Keratinocyte (primary cell): ENCODE measurements around the gene SIN3A. TPM values are rescaled to one million over a fixed set of nuclear protein-coding genes. Genes with fewer than 3 reads are reported as not detected.

ENCODE experiments used
- DNase-seq: peaks from one replicate; pipeline ENCODE4 v3.0.0-alpha.2; 2011; ENCODE audit warnings: low read depth, missing footprints, low spot score
- FAIRE-seq: peaks from 2 replicates; lab custom pipeline; 2011; peaks lifted over from hg19 to GRCh38; lab: Jason Lieb, UNC
- H2AFZ ChIP-seq: 2 replicates; pipeline ENCODE4 v1.6.0; 2012; ENCODE audit warnings: low read length, control low read depth, inconsistent platforms; ENCODE audit not compliant: control insufficient read depth
- H3K27ac ChIP-seq: 2 replicates; pipeline ENCODE4 v1.5.1; 2011; ENCODE audit warnings: low read length; ENCODE audit not compliant: control insufficient read depth, insufficient read depth
- H3K27me3 ChIP-seq: 3 replicates; pipeline ENCODE4 v1.6.0; 2011; ENCODE audit warnings: low read length; ENCODE audit not compliant: control insufficient read depth, insufficient read depth; ENCODE audit errors: extremely low read depth
- H3K36me3 ChIP-seq, 2 experiments: 2 replicates in 1 of 2; 3 replicates in 1 of 2; pipeline ENCODE4 v1.5.1; 2011; ENCODE audit warnings: low read length in 2 of 2, mild to moderate bottlenecking in 1 of 2; ENCODE audit not compliant: control insufficient read depth in 2 of 2, insufficient read depth in 2 of 2; ENCODE audit errors: extremely low read depth in 1 of 2
- H3K4me1 ChIP-seq: 3 replicates; pipeline ENCODE4 v1.5.1; 2011; ENCODE audit warnings: low read length; ENCODE audit not compliant: control insufficient read depth, insufficient read depth; ENCODE audit errors: extremely low read depth
- H3K4me2 ChIP-seq: 3 replicates; pipeline ENCODE4 v1.6.0; 2011; ENCODE audit warnings: low read depth, low read length; ENCODE audit not compliant: control insufficient read depth, insufficient read depth; ENCODE audit errors: extremely low read depth
- H3K4me3 ChIP-seq, 3 experiments: fragments of 200-600 bp in 1 of 3; sonication (generic) in 1 of 3; 2 replicates in 2 of 3; 3 replicates in 1 of 3; pipeline ENCODE4 v1.5.1; 2011 to 2016; ENCODE audit warnings: low read length in 3 of 3, mild to moderate bottlenecking in 3 of 3, control low read depth in 2 of 3, inconsistent platforms in 1 of 3, low read depth in 1 of 3, mixed read lengths in 1 of 3, mixed run types in 1 of 3, moderate library complexity in 1 of 3; ENCODE audit not compliant: control insufficient read depth in 2 of 3, insufficient read depth in 2 of 3; ENCODE audit errors: extremely low read depth in 1 of 3
- H3K79me2 ChIP-seq: 2 replicates; pipeline ENCODE4 v1.6.0; 2012; ENCODE audit warnings: low read length; ENCODE audit not compliant: control insufficient read depth, insufficient read depth
- H3K9ac ChIP-seq: 3 replicates; pipeline ENCODE4 v1.6.0; 2011; ENCODE audit warnings: low read length; ENCODE audit not compliant: control insufficient read depth, insufficient read depth; ENCODE audit errors: extremely low read depth
- H3K9me1 ChIP-seq: 3 replicates; pipeline ENCODE4 v1.6.0; 2011; ENCODE audit warnings: low read length; ENCODE audit not compliant: control insufficient read depth, insufficient read depth; ENCODE audit errors: extremely low read depth
- H3K9me3 ChIP-seq: 2 replicates; pipeline ENCODE4 v1.5.1; 2012; ENCODE audit warnings: low read depth, low read length; ENCODE audit not compliant: control insufficient read depth
- H4K20me1 ChIP-seq: 3 replicates; pipeline ENCODE4 v1.6.0; 2011; ENCODE audit warnings: low read length; ENCODE audit not compliant: control insufficient read depth, insufficient read depth; ENCODE audit errors: extremely low read depth
- EZH2 ChIP-seq: IDR thresholded peaks from one replicate; pipeline ENCODE4 v1.6.1; 2012; ENCODE audit warnings: inconsistent platforms, mild to moderate bottlenecking, low read length, moderate library complexity
- dilution Hi-C: fragments of 300-500 bp; cut with MboI; formaldehyde crosslinking; loops from one replicate; pipeline ENCODE4 v1.7.0; 2020; ENCODE audit warnings: low sequenced_read_pairs; ENCODE audit not compliant: extremely low pct_ligation_motif_present
- polyA plus RNA-seq, 5 experiments: library from polyadenylated mRNA; depleted of rRNA in 3 of 5; stranded (reverse) in 3 of 5; stranded (forward) in 1 of 5; unstranded in 1 of 5; fragments of >200 nt; gene quantifications; 1 replicate in 1 of 5; 2 replicates in 3 of 5; 3 replicates in 1 of 5; pipeline versions ENCODE4 v1.2.1 to v1.2.3, GENCODE V29; 2011 to 2012; ENCODE audit warnings: missing spikeins in 2 of 5, low read depth in 1 of 5, low replicate concordance in 1 of 5
- TF ChIP-seq, protein P1 (sequence below), 3 experiments: IDR thresholded peaks in 1 of 3; conservative IDR thresholded peaks in 1 of 3; optimal IDR thresholded peaks in 1 of 3; 2 replicates in 2 of 3; 3 replicates in 1 of 3; pipeline versions ENCODE3 to v1.5.1; 2011; ENCODE audit warnings: low read length in 3 of 3, mild to moderate bottlenecking in 3 of 3, moderate library complexity in 2 of 3, control low read depth in 1 of 3, inconsistent platforms in 1 of 3; ENCODE audit not compliant: insufficient read depth in 2 of 3; ENCODE audit errors: extremely low read depth in 1 of 3

Gene SIN3A
- polyA plus RNA-seq, 1 donor (not counting 4 experiments of a cell fraction or from before 2014, with no cell fraction given) = 19.4 TPM

DNA sequence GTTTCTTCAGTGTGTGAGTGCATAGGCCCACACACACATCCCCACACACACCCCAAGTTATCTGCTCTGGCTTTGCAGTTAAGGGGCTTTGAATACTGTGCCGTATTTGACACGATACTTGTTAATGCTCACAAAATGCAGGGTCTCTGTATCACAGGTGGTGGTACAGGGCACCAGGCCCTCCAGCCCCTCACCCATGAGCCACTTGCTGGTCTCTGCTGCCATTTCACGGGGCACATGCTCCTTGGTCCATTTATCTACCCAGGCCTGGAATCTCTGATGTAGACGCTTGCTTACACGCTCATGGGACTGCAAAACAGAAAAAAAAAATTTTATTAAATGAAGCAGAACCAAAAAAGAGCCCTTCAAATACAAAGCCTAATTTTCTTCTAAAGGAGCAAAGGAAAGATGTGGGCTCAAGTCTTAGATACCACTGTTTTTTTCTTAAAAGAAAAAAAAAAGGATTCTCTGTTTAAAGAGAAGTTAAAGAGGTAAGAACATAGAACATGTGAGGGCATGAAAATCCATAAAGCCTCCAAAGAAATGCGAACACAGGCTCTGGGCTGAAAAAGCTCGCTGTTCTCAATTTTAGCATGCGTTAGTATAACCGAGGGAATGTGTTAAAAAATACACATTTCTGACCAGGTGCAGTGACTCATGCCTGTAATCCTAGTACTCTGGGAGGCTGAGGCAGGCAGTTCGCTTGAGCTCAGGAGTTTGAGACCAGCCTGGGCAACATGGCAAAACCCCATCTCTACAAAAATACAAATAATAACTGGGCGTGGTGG is 79.4 kb downstream of the SIN3A start:
- Histone ChIP-seq H3K9ac (no peak overlapping the region), H3K79me2 (peaks cover 12% of the 10 kb centered on the region), H2AFZ (no peak overlapping the region), H3K4me2 (peak overlapping the region; percentile 9), H3K9me3 (no peaks in the 10 kb centered on the region), H3K27ac (no peak overlapping the region), H3K9me1 (no peaks in the 10 kb centered on the region), H4K20me1 (no peaks in the 10 kb centered on the region), H3K36me3 (peaks cover 17 to 24% of the 10 kb centered on the region in 2 experiments), H3K4me3 (no peak overlapping the region), H3K4me1 (peaks cover 33% of the 10 kb centered on the region), H3K27me3 (no peaks in the 10 kb centered on the region)
- DNase-seq (no peak), FAIRE-seq (no peak)
- dilution Hi-C loops = no loop called here
- TF ChIP-seq EZH2 = no peak
- TF ChIP-seq, protein P1, sequence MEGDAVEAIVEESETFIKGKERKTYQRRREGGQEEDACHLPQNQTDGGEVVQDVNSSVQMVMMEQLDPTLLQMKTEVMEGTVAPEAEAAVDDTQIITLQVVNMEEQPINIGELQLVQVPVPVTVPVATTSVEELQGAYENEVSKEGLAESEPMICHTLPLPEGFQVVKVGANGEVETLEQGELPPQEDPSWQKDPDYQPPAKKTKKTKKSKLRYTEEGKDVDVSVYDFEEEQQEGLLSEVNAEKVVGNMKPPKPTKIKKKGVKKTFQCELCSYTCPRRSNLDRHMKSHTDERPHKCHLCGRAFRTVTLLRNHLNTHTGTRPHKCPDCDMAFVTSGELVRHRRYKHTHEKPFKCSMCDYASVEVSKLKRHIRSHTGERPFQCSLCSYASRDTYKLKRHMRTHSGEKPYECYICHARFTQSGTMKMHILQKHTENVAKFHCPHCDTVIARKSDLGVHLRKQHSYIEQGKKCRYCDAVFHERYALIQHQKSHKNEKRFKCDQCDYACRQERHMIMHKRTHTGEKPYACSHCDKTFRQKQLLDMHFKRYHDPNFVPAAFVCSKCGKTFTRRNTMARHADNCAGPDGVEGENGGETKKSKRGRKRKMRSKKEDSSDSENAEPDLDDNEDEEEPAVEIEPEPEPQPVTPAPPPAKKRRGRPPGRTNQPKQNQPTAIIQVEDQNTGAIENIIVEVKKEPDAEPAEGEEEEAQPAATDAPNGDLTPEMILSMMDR (optimal IDR thresholded peaks at IDR 0.05 in 1 of 3, IDR thresholded peaks at IDR 0.05 in 1 of 3, conservative IDR thresholded peaks at IDR 0.05 in 1 of 3; ENCODE audit: extremely low read depth in 1 of 3, insufficient read depth in 2 of 3, low read length in 3 of 3) = no peak

DNA sequence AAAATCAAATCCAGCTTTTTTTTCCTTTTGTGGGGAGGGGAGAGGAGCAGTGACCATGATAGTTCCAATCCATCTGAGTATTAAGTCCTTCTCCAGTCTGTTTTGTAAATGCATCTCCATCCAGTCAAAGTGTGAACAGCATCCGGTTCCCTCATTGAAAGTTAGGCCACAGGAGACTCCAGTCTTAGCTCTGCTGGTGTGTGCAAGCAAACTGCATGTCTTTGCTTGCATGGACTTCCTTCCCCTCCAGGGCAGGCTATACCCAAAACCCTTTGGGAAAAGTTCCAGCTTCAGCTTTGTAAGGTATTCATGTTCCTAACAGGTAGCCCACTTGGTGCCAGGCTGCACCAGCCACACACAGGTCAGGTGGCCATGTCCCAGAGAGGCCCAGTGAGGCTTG is 80.0 kb downstream of the SIN3A start:
- Histone ChIP-seq H3K27me3 (no peaks in the 10 kb centered on the region), H3K4me2 (peak overlapping the region; percentile 9), H3K9me1 (no peaks in the 10 kb centered on the region), H3K27ac (no peak overlapping the region), H3K79me2 (peaks cover 12% of the 10 kb centered on the region), H2AFZ (no peak overlapping the region), H3K36me3 (peaks cover 17 to 30% of the 10 kb centered on the region in 2 experiments), H4K20me1 (no peaks in the 10 kb centered on the region), H3K4me1 (peaks cover 33% of the 10 kb centered on the region), H3K4me3 (no peak overlapping the region), H3K9me3 (no peaks in the 10 kb centered on the region), H3K9ac (no peak overlapping the region)
- TF ChIP-seq, protein P1 (optimal IDR thresholded peaks at IDR 0.05 in 1 of 3, IDR thresholded peaks at IDR 0.05 in 1 of 3, conservative IDR thresholded peaks at IDR 0.05 in 1 of 3; ENCODE audit: extremely low read depth in 1 of 3, insufficient read depth in 2 of 3, low read length in 3 of 3) = no peak
- no peak for TF ChIP-seq EZH2
- DNase-seq (peak; percentile 33), FAIRE-seq (peak; percentile 79)
- dilution Hi-C loops = no loop called here
